ENCODE measurements around the gene PREX1.

PREX1 gene

DNA sequence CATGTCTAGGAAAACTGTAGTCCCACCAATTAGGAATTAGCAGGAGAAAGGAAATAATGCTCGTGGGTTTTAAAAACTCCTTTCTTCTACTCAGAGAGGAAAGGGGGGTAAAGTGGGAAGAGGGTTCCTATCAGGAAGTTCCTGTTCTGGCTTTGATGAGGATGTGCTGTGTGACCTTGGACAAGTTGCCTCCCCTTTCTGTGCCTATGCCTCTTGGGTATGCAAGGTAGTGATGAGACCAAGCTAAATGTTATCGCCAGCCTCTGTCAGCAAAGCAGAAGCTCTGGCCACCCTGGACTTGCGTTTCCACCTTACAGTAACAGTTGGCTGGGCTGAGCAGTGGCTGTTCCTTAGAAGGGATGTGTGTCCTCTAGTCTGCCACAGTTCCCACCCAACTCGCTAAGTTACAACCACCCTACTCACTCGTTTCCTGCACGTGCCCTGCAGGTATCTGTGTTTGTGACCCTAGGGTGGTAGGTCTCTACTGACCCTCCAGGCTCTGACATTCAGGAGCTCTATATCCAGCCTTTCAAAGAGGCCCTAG is 110.0 kb downstream of the PREX1 start:
- DNase-seq (ENCODE audit: low spot score), result no peak

- no peak for DNase-seq (ENCODE audit: low spot score)
Measured at GRCh38 chr20:48717095-48717672, 110.6 kb downstream of the PREX1 start.

DNA sequence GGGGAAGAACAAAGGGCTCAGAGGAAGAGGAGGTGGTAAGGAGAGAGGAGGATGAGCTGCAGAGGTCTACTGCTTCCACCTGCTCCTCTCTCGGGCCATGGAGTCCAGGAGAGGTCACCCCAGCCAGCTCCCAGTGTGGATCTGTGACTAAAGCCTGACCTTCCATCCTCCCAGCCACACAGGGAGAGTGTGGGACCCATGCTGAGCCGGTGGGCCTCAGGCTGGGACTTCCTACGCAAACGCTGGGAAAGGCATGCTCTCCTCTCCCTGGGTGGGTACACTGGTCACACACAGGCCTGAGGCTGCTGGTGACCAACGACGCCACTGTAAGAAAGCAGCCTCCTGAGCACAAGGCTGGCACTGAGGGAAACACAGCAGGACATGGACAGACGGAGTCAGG is 111.3 kb downstream of the PREX1 start:
- DNase-seq (ENCODE audit: low spot score), result no peak

- no peak for DNase-seq (ENCODE audit: low spot score)
Measured at GRCh38 chr20:48716086-48716485, 111.7 kb downstream of the PREX1 start.

DNA sequence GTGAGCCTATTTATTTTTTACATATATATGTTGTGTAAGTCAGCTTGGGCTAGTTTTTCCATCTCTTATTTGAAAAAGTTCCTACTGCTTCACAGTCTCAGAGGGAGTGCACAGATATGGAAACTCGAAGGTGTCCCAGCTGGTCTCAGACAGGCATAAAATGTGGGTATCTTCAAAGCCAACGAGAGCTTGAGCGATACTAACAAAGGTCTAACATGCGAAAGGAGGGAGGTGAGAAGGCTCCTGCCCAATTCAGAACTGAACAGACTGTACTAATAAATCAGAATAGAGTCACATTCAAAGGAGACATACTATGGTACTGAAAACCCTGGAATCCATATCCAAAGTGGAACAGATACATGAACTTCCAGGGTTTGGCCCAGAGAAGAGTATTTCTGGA is 113.0 kb downstream of the PREX1 start:
- no peak for DNase-seq (ENCODE audit: low spot score)

GRCh38 chr20:48711696-48712464 is 115.9 kb downstream of the PREX1 start:
- DNase-seq (ENCODE audit: low spot score), result no peak

GRCh38 chr20:48711044-48711428 is 116.8 kb downstream of the PREX1 start:
- no peak for DNase-seq (ENCODE audit: low spot score)

GRCh38 chr20:48710341-48711043 is 117.3 kb downstream of the PREX1 start:
- DNase-seq (ENCODE audit: low spot score), result no peak

DNA sequence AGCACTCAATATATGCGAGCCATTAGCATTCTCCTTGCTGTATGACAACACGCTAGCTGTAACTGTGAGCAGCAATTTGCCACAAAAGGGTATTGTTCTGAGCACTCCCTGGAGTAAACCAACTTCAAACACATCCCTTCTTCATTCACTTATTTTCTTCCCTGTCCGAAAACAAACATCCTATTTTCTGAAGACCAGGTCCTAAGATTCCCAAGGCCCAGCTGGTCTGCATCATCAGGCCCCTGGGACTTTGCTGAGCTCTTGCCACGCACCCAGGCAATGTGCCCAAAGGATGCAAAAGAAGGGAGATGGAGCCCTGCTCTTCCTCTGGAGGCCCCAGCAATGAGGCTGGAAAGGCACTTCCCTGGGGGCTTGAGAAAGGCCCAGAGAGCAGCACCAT is 118.1 kb downstream of the PREX1 start:
- peak; percentile 28 for DNase-seq (ENCODE audit: low spot score)

- no peak for DNase-seq (ENCODE audit: low spot score)
Measured at GRCh38 chr20:48709058-48709691, 118.6 kb downstream of the PREX1 start.

DNA sequence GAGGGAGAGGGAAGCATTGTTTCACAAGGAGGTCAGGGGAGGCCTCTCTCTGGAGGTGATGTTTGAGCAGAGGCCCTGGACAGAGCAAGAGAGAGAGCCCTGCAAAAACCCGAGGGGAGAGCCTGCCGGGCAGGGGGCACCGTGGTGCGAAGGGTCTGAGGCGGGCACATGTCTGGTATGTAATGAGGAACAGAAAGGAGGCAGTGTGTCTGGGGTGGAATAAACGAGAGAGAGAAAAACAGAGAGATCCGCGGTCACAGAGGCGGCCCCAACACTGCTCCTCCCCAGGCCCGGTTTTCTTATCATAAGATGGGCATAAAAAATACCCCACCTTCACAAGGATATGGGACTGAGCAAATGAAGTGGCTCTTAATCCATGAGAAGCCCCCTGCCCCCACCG is 119.2 kb downstream of the PREX1 start:
- no peak for DNase-seq (ENCODE audit: low spot score)

- DNase-seq (ENCODE audit: low spot score), result no peak
Measured at GRCh38 chr20:48708116-48708515, 119.7 kb downstream of the PREX1 start.

DNA sequence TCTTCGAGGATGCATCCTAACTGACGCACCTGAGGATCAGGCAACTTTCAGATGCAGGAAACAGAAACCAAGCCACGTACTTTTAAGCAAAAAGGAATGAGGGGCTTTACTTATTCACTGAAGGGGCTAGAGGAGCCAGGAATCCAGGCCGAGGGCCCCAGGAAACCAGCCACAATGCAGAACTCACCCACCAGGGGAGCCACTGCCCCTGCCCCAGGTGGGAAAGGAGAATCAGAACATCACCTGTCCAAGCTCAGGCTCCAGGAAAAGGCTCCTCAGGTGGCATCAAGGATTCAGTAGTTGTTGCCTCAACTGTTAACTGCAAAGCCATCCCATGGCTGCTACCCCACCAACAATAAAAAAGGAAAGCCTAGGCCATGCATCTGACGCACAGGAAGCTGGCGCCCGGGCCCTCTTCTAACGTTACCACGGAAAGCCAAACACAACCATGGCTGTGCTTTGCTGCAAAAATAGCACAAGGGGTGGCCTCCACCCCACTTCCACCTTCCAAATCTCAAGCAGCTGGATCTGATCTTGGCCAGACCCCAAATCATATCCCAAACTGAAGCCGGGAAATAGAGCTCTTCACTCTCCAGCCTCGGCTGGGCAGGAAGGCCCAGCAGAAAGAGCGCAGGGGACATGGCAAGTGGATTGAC is 121.0 kb downstream of the PREX1 start:
- DNase-seq (ENCODE audit: low spot score), result no peak

DNA sequence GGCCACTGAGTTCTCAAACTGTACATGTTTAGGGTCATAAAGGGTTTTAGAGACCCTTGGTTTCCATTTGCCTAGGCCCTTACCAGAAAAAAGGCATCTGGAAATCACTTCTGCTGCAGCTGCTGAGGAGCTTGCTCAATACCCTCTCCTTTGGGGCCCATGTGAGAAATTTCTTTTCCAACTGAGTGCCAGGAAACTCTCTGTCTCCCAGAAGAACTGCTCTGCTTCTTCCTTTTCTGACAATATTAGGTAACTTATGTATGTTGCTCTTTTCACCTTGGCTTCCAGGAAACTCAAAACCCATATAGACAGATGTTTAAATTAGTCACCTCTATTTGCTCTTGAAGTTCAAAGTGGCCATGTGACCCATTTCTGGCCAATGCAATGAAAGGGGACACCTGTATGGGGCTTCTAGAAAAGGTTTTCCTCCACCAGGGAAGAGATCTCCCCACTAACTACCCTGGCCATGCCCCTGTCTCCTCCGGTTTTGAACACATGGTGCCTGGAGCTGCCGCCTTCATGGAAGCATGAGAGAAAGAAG is 121.6 kb downstream of the PREX1 start:
- DNase-seq (ENCODE audit: low spot score), result peak; percentile 61

DNA sequence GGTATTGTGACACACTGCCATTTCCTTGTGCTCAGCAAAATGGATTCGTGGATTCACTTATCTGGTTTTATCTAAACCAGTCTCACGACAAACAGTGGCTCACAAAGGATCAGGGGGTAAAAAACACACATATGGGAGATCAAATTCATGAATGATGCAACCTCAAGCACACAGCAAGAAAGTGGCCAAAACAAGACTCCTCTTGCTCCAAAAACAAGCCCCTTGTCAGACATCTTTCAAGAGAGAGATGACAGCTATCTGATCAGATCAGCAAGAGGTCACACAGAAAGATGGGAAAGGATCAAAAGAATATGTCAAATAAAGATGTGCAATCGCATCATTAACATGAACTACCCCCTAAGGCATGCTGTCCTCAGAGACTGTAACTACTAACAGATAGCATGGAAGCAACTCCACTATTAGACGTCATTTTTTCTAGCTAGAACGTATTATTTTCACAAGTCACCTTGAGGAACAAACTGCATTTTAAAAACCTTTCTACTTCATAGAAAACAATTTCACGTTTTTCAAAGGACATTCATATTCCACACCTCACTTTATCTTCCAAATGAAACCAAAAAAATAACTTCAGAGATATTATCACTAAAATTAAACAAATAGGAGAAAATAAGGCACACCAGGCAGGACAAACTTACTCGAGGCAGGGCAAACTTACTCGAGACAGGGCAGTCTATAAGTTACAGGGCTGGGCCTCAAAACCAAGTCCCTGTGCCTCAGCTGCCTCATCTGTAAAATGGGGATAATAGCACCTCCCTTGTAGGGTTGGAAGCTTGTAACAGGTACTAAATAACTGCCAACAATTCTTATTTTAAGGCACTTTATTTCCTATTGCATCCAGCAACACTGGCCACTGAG is 122.3 kb downstream of the PREX1 start:
- DNase-seq (ENCODE audit: low spot score), result no peak

DNA sequence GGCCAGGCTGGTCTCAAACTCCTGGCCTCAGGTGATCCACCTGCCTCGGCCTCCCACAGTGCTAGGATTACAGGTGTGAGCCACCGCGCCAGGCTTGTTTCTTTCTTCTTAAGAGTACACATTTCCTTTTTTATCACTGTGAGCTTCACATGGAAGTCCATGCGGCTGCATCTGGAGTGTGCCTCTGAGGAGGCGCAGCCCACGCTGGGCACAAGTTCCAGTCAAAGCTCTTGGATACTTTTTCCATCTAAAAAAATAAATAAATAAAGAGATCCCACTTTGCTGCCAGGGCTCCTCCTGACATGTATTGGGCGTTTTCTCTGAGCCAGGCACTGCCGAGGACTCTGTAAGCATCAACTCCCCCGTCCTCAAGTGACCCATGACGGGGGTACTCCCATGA is 123.0 kb downstream of the PREX1 start:
- no peak for DNase-seq (ENCODE audit: low spot score)

DNA sequence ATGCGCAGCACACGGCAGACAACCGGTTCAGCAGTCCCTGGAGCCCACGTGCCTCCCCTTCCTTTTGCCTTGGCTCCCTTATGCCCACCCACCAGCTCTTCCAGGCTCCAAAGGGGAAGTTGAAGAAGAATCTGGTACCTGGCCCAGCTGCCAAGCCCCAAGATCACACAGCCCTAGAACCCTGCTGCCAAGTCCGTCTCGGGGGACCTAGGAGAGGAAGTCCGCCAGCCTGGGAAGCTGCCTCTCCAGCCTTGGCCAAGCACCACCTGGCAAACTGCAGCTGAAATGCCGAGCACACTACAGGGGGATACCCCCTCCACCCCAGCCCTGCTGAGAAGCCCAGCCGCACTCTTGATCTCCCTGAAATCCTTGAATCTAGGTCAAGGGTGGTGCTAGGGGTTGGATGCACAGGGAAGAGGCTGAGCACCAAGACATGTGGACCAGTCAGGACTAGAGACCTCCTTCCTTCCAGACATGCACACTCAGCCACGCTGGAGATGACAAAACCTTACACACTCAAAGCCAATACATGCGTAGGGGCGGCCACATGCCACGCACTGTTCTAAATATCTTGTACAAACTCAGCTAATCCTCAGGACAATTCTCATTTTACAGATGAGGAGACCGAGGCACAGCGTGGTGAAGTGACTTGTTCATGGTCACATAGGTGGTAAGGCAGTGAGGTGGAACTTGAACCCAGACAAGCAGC is 124.1 kb downstream of the PREX1 start:
- no peak for DNase-seq (ENCODE audit: low spot score)

DNA sequence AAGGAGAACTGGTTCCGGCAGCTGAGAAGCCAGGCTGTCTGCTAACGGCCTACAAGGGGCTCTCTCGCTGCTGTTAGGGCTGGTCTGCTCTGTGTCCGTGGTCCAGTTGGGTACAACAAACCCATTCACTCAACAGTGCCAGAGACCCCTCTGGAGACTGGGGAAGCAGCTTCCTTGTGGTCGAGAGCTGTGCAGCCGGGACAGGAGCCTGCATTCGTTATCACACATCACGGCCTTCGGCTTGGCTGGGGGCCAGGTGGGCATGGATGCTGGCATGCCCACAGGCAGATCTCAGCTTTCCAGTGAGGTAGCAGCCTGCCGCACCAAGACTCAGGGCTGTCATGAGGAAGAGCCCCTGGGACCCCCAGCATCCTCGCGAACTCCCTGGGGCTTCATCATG is 124.7 kb downstream of the PREX1 start:
- DNase-seq (ENCODE audit: low spot score), result no peak

DNA sequence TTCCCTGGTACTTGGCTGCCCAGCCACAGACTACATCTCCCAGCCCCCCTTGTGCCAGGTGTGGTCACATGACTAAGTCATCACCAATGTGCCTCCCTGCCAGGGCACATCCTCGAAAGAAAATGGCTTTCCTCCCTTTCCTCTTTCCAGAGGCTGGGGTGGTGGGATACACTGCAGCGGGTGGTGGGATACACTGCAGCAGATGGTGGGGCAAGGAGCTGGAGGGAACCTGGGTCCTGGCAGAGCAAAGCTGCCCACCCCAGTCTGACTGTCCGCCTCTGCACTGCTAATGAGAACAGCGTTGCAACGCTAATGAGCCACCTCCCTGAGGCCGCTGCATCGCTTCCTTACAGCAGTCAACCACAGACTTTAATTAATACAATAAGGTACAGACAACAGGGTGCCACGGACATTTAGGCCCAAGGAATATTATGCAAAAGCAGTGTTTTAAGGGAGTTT is 125.3 kb downstream of the PREX1 start:
- DNase-seq (ENCODE audit: low spot score), result no peak

GRCh38 chr20:48701702-48702101 is 126.1 kb downstream of the PREX1 start:
- no peak for DNase-seq (ENCODE audit: low spot score)
